Cardiac muscle cell (in vitro differentiated cells and primary cell): ENCODE measurements around the gene PROM1. TPM values are rescaled to one million over a fixed set of nuclear protein-coding genes. Genes with fewer than 3 reads are reported as not detected.
A peak's percentile ranks its signal among the peaks of the same experiment; 100 is the strongest.

Experiments
- DNase-seq, 2 donors: peaks; one replicate each; pipeline versions ENCODE4 v3.0.0 to v3.0.0-alpha.2; 2010 to 2017; ENCODE audit warnings: low read depth in 1 of 2, low spot score in 1 of 2
- H3K27ac ChIP-seq: fragments of 200-600 bp; sonication (generic); 2 replicates; pipeline ENCODE4 v1.5.1; 2016
- H3K27me3 ChIP-seq: fragments of 200-600 bp; sonication (generic); 2 replicates; pipeline ENCODE4 v1.6.0; 2016; ENCODE audit warnings: control low read depth
- H3K36me3 ChIP-seq: fragments of 200-600 bp; sonication (generic); 2 replicates; pipeline ENCODE4 v1.5.1; 2016; ENCODE audit warnings: control low read depth
- H3K4me1 ChIP-seq: fragments of 200-600 bp; sonication (generic); 2 replicates; pipeline ENCODE4 v1.8.1; 2017; ENCODE audit warnings: low read depth, mild to moderate bottlenecking, mixed run types
- H3K4me3 ChIP-seq: fragments of 200-600 bp; sonication (generic); 2 replicates; pipeline ENCODE4 v1.5.1; 2016; ENCODE audit warnings: mild to moderate bottlenecking
- H3K9me3 ChIP-seq: fragments of 200-600 bp; sonication (generic); 2 replicates; pipeline ENCODE4 v1.5.1; 2017; ENCODE audit warnings: low read depth, mild to moderate bottlenecking, control low read depth
- CTCF ChIP-seq: IDR thresholded peaks from 2 replicates; pipeline ENCODE4 v1.5.1; 2012; ENCODE audit warnings: low read depth, mild to moderate bottlenecking, low read length
- polyA plus RNA-seq: library from polyadenylated mRNA; unstranded; fragments of >200 nt; fragmentation: Nextera tagmentation; extraction: Ambion mirVana; gene quantifications from 2 replicates; pipeline ENCODE4 v1.2.1, GENCODE V29; 2016
- total RNA-seq: library from RNA; depleted of rRNA; stranded (reverse); fragments of >200 nt; gene quantifications from 2 replicates; pipeline ENCODE4 v1.2.3, GENCODE V29; 2016

The PROM1 gene
- total and polyA plus RNA-seq, 2 experiments from 2014 or later = 2.0 to 4.9 TPM

GRCh38 chr4:16106956-16107355 is 23.1 kb upstream of the PROM1 start:
- no peak for TF ChIP-seq CTCF
- DNase-seq = no peak
- no peaks in the 10 kb centered on the region for H3K9me3 ChIP-seq
- H3K4me3 ChIP-seq = no peak overlapping the region
- H3K27me3 ChIP-seq = no peaks in the 10 kb centered on the region
- peaks cover 11% of the 10 kb centered on the region for H3K4me1 ChIP-seq
- no peaks in the 10 kb centered on the region for H3K36me3 ChIP-seq
- H3K27ac ChIP-seq = no peak overlapping the region

GRCh38 chr4:16104520-16104919 is 20.7 kb upstream of the PROM1 start:
- H3K27ac ChIP-seq = peak overlapping the region; percentile 72

GRCh38 chr4:16102356-16102755 is 18.5 kb upstream of the PROM1 start:
- no peak for DNase-seq
- Histone ChIP-seq H3K4me1 (peaks cover 11% of the 10 kb centered on the region), H3K27ac (no peak overlapping the region), H3K9me3 (no peaks in the 10 kb centered on the region), H3K36me3 (no peaks in the 10 kb centered on the region), H3K4me3 (no peak overlapping the region), H3K27me3 (no peaks in the 10 kb centered on the region)
- no peak for TF ChIP-seq CTCF

More at GRCh38 chr4:16104520-16104919, 20.7 kb upstream of the PROM1 start:
- no peak for DNase-seq
- Histone ChIP-seq H3K4me1 (peaks cover 11% of the 10 kb centered on the region), H3K36me3 (no peaks in the 10 kb centered on the region), H3K9me3 (no peaks in the 10 kb centered on the region), H3K4me3 (no peak overlapping the region), H3K27me3 (no peaks in the 10 kb centered on the region)
- TF ChIP-seq CTCF = no peak

- Histone ChIP-seq H3K4me3 (no peak overlapping the region), H3K27ac (no peak overlapping the region), H3K27me3 (no peaks in the 10 kb centered on the region), H3K4me1 (peaks cover 11% of the 10 kb centered on the region), H3K36me3 (no peaks in the 10 kb centered on the region), H3K9me3 (no peaks in the 10 kb centered on the region)
- no peak for DNase-seq
- no peak for TF ChIP-seq CTCF
Measured at GRCh38 chr4:16100833-16101232, 17.0 kb upstream of the PROM1 start.

- H3K9me3 ChIP-seq = no peaks in the 10 kb centered on the region
- H3K4me1 ChIP-seq = no peaks in the 10 kb centered on the region
- H3K36me3 ChIP-seq = no peaks in the 10 kb centered on the region
- H3K27me3 ChIP-seq = no peaks in the 10 kb centered on the region
- H3K4me3 ChIP-seq = no peak overlapping the region
- DNase-seq = no peak
- no peak for TF ChIP-seq CTCF
- H3K27ac ChIP-seq = no peak overlapping the region
Measured at GRCh38 chr4:16092682-16093319, 9.0 kb upstream of the PROM1 start.
